Measurements from ENCODE around the gene ATP9B. TPM values are rescaled to one million over a fixed set of nuclear protein-coding genes. Genes with fewer than 3 reads are reported as not detected.

The ATP9B gene
- polyA plus RNA-seq, 3 donors = 7.2 to 20.3 (median 14.0) TPM

- H3K27me3 ChIP-seq (ENCODE audit: control insufficient read depth in 2 of 2, insufficient read depth in 2 of 2, low read length in 2 of 2) = no peaks in the 10 kb centered on the region
- H3K4me1 Mint-ChIP-seq = peaks cover 2% of the 10 kb centered on the region
- no peak overlapping the region for H3K4me2 ChIP-seq (replicated peaks; ENCODE audit: extremely low read depth, low read length, poor library complexity, severe bottlenecking)
- peaks cover 17 to 36% of the 10 kb centered on the region in 2 donors for H3K36me3 ChIP-seq (replicated peaks in 1 of 2; ENCODE audit: control insufficient read depth in 1 of 2, insufficient read depth in 2 of 2, low read length in 2 of 2)
- 96% methylated on average over 16 of the region's 17 CpGs for WGBS (ENCODE audit: insufficient coverage)
- intact Hi-C loops (cut with micrococcal nuclease) = no loop called here
- no peak overlapping the region for H3K27ac ChIP-seq (ENCODE audit: low read depth in 1 of 2, low read length in 2 of 2)
- H3K4me3 ChIP-seq (replicated peaks in 1 of 3; ENCODE audit: low read depth in 2 of 3, low read length in 3 of 3) = no peak overlapping the region
- H3K9me3 ChIP-seq (replicated peaks in 1 of 2; ENCODE audit: control insufficient read depth in 1 of 2, insufficient read depth in 1 of 2, low read length in 2 of 2) = no peaks in the 10 kb centered on the region
- no peaks in the 10 kb centered on the region for H3K79me2 ChIP-seq (ENCODE audit: insufficient read depth, low read length)
- peak overlapping the region in 1 of 7 donors; percentile 51 for H3K27ac Mint-ChIP-seq
- H2AFZ ChIP-seq (ENCODE audit: insufficient read depth, low read depth, low read length, poor library complexity, severe bottlenecking) = no peak overlapping the region
- no peaks in the 10 kb centered on the region for H4K20me1 ChIP-seq (ENCODE audit: insufficient read depth, low read length)
- DNase-seq = no peak
- H3K9me3 Mint-ChIP-seq = peaks cover 0 to 4% (median 0%) of the 10 kb centered on the region in 7 donors
- H3K27me3 Mint-ChIP-seq (ENCODE audit: low read depth in 3 of 3) = no peaks in the 10 kb centered on the region
- no peaks in the 10 kb centered on the region for H3K4me1 ChIP-seq (ENCODE audit: control insufficient read depth in 1 of 2, insufficient read depth in 2 of 2, low read length in 2 of 2)
- TF ChIP-seq CTCF (IDR thresholded peaks at IDR 0.05) = no peak
- no peak overlapping the region for H3K9ac ChIP-seq (ENCODE audit: insufficient read depth, low read length, poor library complexity, severe bottlenecking)
- no peak overlapping the region for H3K4me3 Mint-ChIP-seq
- H3K36me3 Mint-ChIP-seq = peaks cover 53 to 74% of the 10 kb centered on the region in 2 donors
These were observed 304.5 kb downstream of the ATP9B start for GRCh38 chr18:79373736-79374135.

- Histone ChIP-seq H3K4me3 (replicated peaks in 1 of 3; ENCODE audit: low read depth in 2 of 3, low read length in 3 of 3) (no peak overlapping the region), H3K9me3 (replicated peaks in 1 of 2; ENCODE audit: control insufficient read depth in 1 of 2, insufficient read depth in 1 of 2, low read length in 2 of 2) (no peaks in the 10 kb centered on the region), H3K4me1 (ENCODE audit: control insufficient read depth in 1 of 2, insufficient read depth in 2 of 2, low read length in 2 of 2) (peaks cover 4% of the 10 kb centered on the region in 2 donors), H3K4me2 (replicated peaks; ENCODE audit: extremely low read depth, low read length, poor library complexity, severe bottlenecking) (no peak overlapping the region), H4K20me1 (ENCODE audit: insufficient read depth, low read length) (no peaks in the 10 kb centered on the region), H2AFZ (ENCODE audit: insufficient read depth, low read depth, low read length, poor library complexity, severe bottlenecking) (no peak overlapping the region), H3K79me2 (ENCODE audit: insufficient read depth, low read length) (no peaks in the 10 kb centered on the region), H3K27me3 (ENCODE audit: control insufficient read depth in 2 of 2, insufficient read depth in 2 of 2, low read length in 2 of 2) (no peaks in the 10 kb centered on the region), H3K9ac (ENCODE audit: insufficient read depth, low read length, poor library complexity, severe bottlenecking) (no peak overlapping the region), H3K36me3 (replicated peaks in 1 of 2; ENCODE audit: control insufficient read depth in 1 of 2, insufficient read depth in 2 of 2, low read length in 2 of 2) (peaks cover 17 to 36% of the 10 kb centered on the region in 2 donors), H3K27ac (ENCODE audit: low read depth in 1 of 2, low read length in 2 of 2) (no peak overlapping the region)
- peaks cover 55 to 75% of the 10 kb centered on the region in 2 donors for H3K36me3 Mint-ChIP-seq
- H3K27ac Mint-ChIP-seq = no peak overlapping the region
- no peak for TF ChIP-seq CTCF (IDR thresholded peaks at IDR 0.05)
- WGBS (ENCODE audit: insufficient coverage) = 79% methylated on average over 19 of the region's 32 CpGs
- peaks cover 8% of the 10 kb centered on the region for H3K4me1 Mint-ChIP-seq
- intact Hi-C loops (cut with micrococcal nuclease) = no loop called here
- H3K27me3 Mint-ChIP-seq (ENCODE audit: low read depth in 3 of 3) = peaks cover 0 to 2% (median 0%) of the 10 kb centered on the region in 3 donors
- no peak overlapping the region for H3K4me3 Mint-ChIP-seq
- peaks cover 0 to 2% (median 0%) of the 10 kb centered on the region in 7 donors for H3K9me3 Mint-ChIP-seq
- no peak for DNase-seq
These were observed 305.4 kb downstream of the ATP9B start for GRCh38 chr18:79374408-79375171.

Measured in CD14-positive monocyte (primary cell).